Esophagus squamous epithelium (tissue), 4 donors: ENCODE results near the gene KIAA1143.

Experiments used
- CTCF ChIP-seq, 6 experiments: fragments of 450-650 bp in 4 of 6; fragments of 200-600 bp in 2 of 6; sonication (generic) in 2 of 6; IDR thresholded peaks; one replicate each; pipeline ENCODE4 v1.5.1; 2016 to 2019; ENCODE audit warnings: antibody characterized with exemption in 6 of 6, mild to moderate bottlenecking in 4 of 6, moderate library complexity in 4 of 6
- POLR2A ChIP-seq, 4 donors: fragments of 450-650 bp; IDR thresholded peaks; one replicate each; pipeline ENCODE4 v1.6.1; 2017; ENCODE audit warnings: antibody characterized with exemption in 4 of 4, mild to moderate bottlenecking in 4 of 4, moderate library complexity in 3 of 4

- no peak for TF ChIP-seq CTCF (IDR thresholded peaks at IDR 0.05)
- TF ChIP-seq POLR2A (IDR thresholded peaks at IDR 0.05) = no peak
These were observed 10.7 kb upstream of the KIAA1143 start for GRCh38 chr3:44772099-44772442.
